GM13976 (cell line): ENCODE results near the gene MYL7.

Experiments
- DNase-seq: peaks from one replicate; pipeline ENCODE4 v3.0.0; 2012; ENCODE audit warnings: low spot score
- CTCF ChIP-seq: IDR thresholded peaks from 2 replicates; pipeline ENCODE4 v1.5.1; 2012; ENCODE audit warnings: borderline replicate concordance, mild to moderate bottlenecking; ENCODE audit not compliant: insufficient read depth; ENCODE audit errors: extremely low read depth, missing control alignments, control extremely low read depth
- in situ Hi-C: fragments of 300-500 bp; cut with MboI; formaldehyde crosslinking; loops from one replicate; pipeline ENCODE4 v1.12.0; 2022; ENCODE audit warnings: low sequenced_read_pairs, mixed read lengths, inconsistent platforms; ENCODE audit not compliant: unreplicated experiment

The MYL7 gene

GRCh38 chr7:44101966-44102845, 38.9 kb downstream of the MYL7 start:
- in situ Hi-C loops, result no loop called here
- no peak for TF ChIP-seq CTCF
- no peak for DNase-seq

- TF ChIP-seq CTCF, result no peak
- no peak for DNase-seq
- in situ Hi-C loops, result no loop called here
Measured at GRCh38 chr7:44101303-44101965, 39.7 kb downstream of the MYL7 start.

- in situ Hi-C loops, result no loop called here
- DNase-seq, result no peak
Measured at GRCh38 chr7:44100458-44101302, 40.5 kb downstream of the MYL7 start.

GRCh38 chr7:44099669-44100068, 41.5 kb downstream of the MYL7 start:
- no peak for DNase-seq
- in situ Hi-C loops, result no loop called here
- no peak for TF ChIP-seq CTCF

More at GRCh38 chr7:44100458-44101302, 40.5 kb downstream of the MYL7 start:
- no peak for TF ChIP-seq CTCF

GRCh38 chr7:44098092-44099068, 42.8 kb downstream of the MYL7 start:
- TF ChIP-seq CTCF, result no peak
- in situ Hi-C loops, result no loop called here
- DNase-seq, result no peak
